OCI-LY1 (cell line): ENCODE measurements around the gene CPAMD8.

Source experiments
- EZH2 ChIP-seq: fragments of 200-600 bp; sonication (generic), shearing (Covaris generic); IDR thresholded peaks from 2 replicates; pipeline ENCODE4 v1.8.0; 2017; ENCODE audit warnings: borderline replicate concordance, mixed run types, mild to moderate bottlenecking, antibody characterized with exemption, low read length, moderate library complexity, mixed read lengths
- TF ChIP-seq, protein P1 (sequence below): fragments of 200-600 bp; sonication (generic), shearing (Covaris generic); IDR thresholded peaks from 2 replicates; pipeline ENCODE4 v1.5.1; 2017; ENCODE audit warnings: mild to moderate bottlenecking, antibody characterized with exemption, low read length, moderate library complexity, mixed read lengths

DNA sequence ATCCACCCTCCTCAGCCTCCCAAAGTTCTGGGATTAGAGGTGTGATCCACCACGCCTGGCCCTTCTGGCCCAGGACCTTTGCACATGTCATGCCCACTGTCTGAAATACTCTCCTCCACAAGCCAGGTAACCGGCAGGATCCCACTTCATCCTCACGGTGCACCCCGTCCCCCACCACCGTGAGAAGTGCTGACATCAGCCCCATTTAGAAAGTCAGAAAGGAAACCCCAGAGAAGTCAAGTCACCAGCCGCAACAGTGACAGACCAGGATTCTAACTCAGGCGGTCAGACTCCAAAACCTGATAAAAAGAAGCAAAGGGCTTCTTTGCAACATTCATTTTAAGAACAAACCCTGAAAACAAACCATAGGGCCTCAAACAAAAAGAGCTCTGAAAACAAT, 3.9 kb downstream of the CPAMD8 start:
- TF ChIP-seq, protein P1, sequence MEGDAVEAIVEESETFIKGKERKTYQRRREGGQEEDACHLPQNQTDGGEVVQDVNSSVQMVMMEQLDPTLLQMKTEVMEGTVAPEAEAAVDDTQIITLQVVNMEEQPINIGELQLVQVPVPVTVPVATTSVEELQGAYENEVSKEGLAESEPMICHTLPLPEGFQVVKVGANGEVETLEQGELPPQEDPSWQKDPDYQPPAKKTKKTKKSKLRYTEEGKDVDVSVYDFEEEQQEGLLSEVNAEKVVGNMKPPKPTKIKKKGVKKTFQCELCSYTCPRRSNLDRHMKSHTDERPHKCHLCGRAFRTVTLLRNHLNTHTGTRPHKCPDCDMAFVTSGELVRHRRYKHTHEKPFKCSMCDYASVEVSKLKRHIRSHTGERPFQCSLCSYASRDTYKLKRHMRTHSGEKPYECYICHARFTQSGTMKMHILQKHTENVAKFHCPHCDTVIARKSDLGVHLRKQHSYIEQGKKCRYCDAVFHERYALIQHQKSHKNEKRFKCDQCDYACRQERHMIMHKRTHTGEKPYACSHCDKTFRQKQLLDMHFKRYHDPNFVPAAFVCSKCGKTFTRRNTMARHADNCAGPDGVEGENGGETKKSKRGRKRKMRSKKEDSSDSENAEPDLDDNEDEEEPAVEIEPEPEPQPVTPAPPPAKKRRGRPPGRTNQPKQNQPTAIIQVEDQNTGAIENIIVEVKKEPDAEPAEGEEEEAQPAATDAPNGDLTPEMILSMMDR: no peak
- TF ChIP-seq EZH2: no peak
